Smooth muscle cell (in vitro differentiated cells): Measurements from ENCODE around the gene DRC7. TPM values are rescaled to one million over a fixed set of nuclear protein-coding genes. Genes with fewer than 3 reads are reported as not detected.
"Not testable (repeated sequence)": the region's sequence is repeated elsewhere in the genome, so short reads cannot be mapped to it uniquely, and the experiment has no call there.

Experiments
- DNase-seq: peaks from one replicate; lab custom pipeline; 2025; ENCODE audit not compliant: unreplicated experiment; lab: John Stamatoyannopoulos, UW
- H2AFZ ChIP-seq: fragments of 200-600 bp; sonication (generic); 2 replicates; pipeline ENCODE4 v1.6.0; 2016; ENCODE audit warnings: antibody characterized with exemption, low read depth, mild to moderate bottlenecking
- H3F3A ChIP-seq: fragments of 200-600 bp; sonication (generic); 2 replicates; pipeline ENCODE4 v1.6.0; 2017; ENCODE audit warnings: antibody characterized with exemption, low read depth
- H3K27ac ChIP-seq: fragments of 200-600 bp; sonication (generic); 2 replicates; pipeline ENCODE4 v1.5.1; 2016; ENCODE audit warnings: low read depth, mild to moderate bottlenecking
- H3K27me3 ChIP-seq: fragments of 200-600 bp; sonication (generic); 2 replicates; pipeline ENCODE4 v1.6.1; 2016; ENCODE audit warnings: low read depth, mild to moderate bottlenecking
- H3K36me3 ChIP-seq: fragments of 200-600 bp; sonication (generic); 2 replicates; pipeline ENCODE4 v1.5.1; 2016; ENCODE audit warnings: low read depth
- H3K4me1 ChIP-seq: fragments of 200-600 bp; sonication (generic); 2 replicates; pipeline ENCODE4 v1.5.1; 2016; ENCODE audit warnings: low read depth
- H3K4me2 ChIP-seq: fragments of 200-600 bp; sonication (generic); 2 replicates; pipeline ENCODE4 v1.6.0; 2016; ENCODE audit warnings: mild to moderate bottlenecking
- H3K4me3 ChIP-seq: fragments of 200-600 bp; sonication (generic); 2 replicates; pipeline ENCODE4 v1.5.1; 2016; ENCODE audit warnings: mild to moderate bottlenecking
- H3K79me2 ChIP-seq: fragments of 200-600 bp; sonication (generic); 2 replicates; pipeline ENCODE4 v1.6.0; 2016; ENCODE audit warnings: low read depth, mild to moderate bottlenecking
- H3K9ac ChIP-seq: fragments of 200-600 bp; sonication (generic); 2 replicates; pipeline ENCODE4 v1.6.0; 2016; ENCODE audit warnings: low read depth
- H3K9me3 ChIP-seq: fragments of 200-600 bp; sonication (generic); replicated peaks from 2 replicates; pipeline ENCODE4 v1.5.1; 2016; ENCODE audit warnings: low read depth
- H4K20me1 ChIP-seq: fragments of 200-600 bp; sonication (generic); 2 replicates; pipeline ENCODE4 v1.6.0; 2016; ENCODE audit warnings: low read depth
- WGBS: methylation state at CpG from one replicate; pipeline ENCODE4 v1.1.7; 2016; ENCODE audit warnings: low lambda C conversion rate; 5-methylcytosine and 5-hydroxymethylcytosine counted together
- polyA plus RNA-seq: library from polyadenylated mRNA; unstranded; fragments of >200 nt; fragmentation: Nextera tagmentation; extraction: Ambion mirVana; gene quantifications from 2 replicates; pipeline ENCODE4 v1.2.1, GENCODE V29; 2016
- total RNA-seq: library from RNA; depleted of rRNA; stranded (reverse); fragments of >200 nt; gene quantifications from 2 replicates; pipeline ENCODE4 v1.2.3, GENCODE V29; 2014
- TF ChIP-seq, protein P1 (sequence below): fragments of 200-600 bp; sonication (generic); IDR thresholded peaks from 2 replicates; pipeline ENCODE4 v1.5.1; 2017; ENCODE audit warnings: borderline replicate concordance, mild to moderate bottlenecking, antibody characterized with exemption; ENCODE audit not compliant: insufficient read depth, poor library complexity, severe bottlenecking

DRC7 gene
- total and polyA plus RNA-seq, 2 experiments from 2014 or later: 0.94 TPM; not detected in 1

- Histone ChIP-seq H3K4me2 (no peak overlapping the region), H4K20me1 (no peaks in the 10 kb centered on the region), H3F3A (no peaks in the 10 kb centered on the region), H3K9ac (no peak overlapping the region), H3K4me1 (no peaks in the 10 kb centered on the region), H3K36me3 (no peaks in the 10 kb centered on the region), H2AFZ (no peak overlapping the region), H3K79me2 (no peaks in the 10 kb centered on the region), H3K4me3 (no peak overlapping the region), H3K27me3 (no peaks in the 10 kb centered on the region), H3K9me3 (no peaks in the 10 kb centered on the region), H3K27ac (no peak overlapping the region)
- 96% methylated on average over 12 of the region's 12 CpGs for WGBS
- no peak for DNase-seq
- TF ChIP-seq, protein P1, sequence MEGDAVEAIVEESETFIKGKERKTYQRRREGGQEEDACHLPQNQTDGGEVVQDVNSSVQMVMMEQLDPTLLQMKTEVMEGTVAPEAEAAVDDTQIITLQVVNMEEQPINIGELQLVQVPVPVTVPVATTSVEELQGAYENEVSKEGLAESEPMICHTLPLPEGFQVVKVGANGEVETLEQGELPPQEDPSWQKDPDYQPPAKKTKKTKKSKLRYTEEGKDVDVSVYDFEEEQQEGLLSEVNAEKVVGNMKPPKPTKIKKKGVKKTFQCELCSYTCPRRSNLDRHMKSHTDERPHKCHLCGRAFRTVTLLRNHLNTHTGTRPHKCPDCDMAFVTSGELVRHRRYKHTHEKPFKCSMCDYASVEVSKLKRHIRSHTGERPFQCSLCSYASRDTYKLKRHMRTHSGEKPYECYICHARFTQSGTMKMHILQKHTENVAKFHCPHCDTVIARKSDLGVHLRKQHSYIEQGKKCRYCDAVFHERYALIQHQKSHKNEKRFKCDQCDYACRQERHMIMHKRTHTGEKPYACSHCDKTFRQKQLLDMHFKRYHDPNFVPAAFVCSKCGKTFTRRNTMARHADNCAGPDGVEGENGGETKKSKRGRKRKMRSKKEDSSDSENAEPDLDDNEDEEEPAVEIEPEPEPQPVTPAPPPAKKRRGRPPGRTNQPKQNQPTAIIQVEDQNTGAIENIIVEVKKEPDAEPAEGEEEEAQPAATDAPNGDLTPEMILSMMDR: no peak
Observed at GRCh38 chr16:57669476-57670162, 25.0 kb upstream of the DRC7 start.

- H3K4me3 ChIP-seq: no peak overlapping the region
- no peak overlapping the region for H3K4me2 ChIP-seq
- H3K4me1 ChIP-seq: peaks cover 2% of the 10 kb centered on the region
- H2AFZ ChIP-seq: no peak overlapping the region
- no peak overlapping the region for H3K9ac ChIP-seq
- no peaks in the 10 kb centered on the region for H3K27me3 ChIP-seq
- 91% methylated on average over 4 of the region's 4 CpGs for WGBS
- no peak for DNase-seq
- no peak overlapping the region for H3K27ac ChIP-seq
- TF ChIP-seq, protein P1: no peak
- H4K20me1 ChIP-seq: no peaks in the 10 kb centered on the region
- no peaks in the 10 kb centered on the region for H3K79me2 ChIP-seq
- no peaks in the 10 kb centered on the region for H3F3A ChIP-seq
- H3K9me3 ChIP-seq: no peaks in the 10 kb centered on the region
- no peaks in the 10 kb centered on the region for H3K36me3 ChIP-seq
Observed at GRCh38 chr16:57670196-57670595, 24.4 kb upstream of the DRC7 start.

- H3K27ac ChIP-seq, H3F3A ChIP-seq, H3K4me2 ChIP-seq, H3K79me2 ChIP-seq, H2AFZ ChIP-seq, H3K9me3 ChIP-seq, H3K27me3 ChIP-seq, H4K20me1 ChIP-seq, H3K4me3 ChIP-seq, H3K9ac ChIP-seq, H3K36me3 ChIP-seq, DNase-seq: not testable (repeated sequence)
- WGBS: 45% methylated on average over 7 of the region's 7 CpGs
- H3K4me1 ChIP-seq: peaks cover 12% of the 10 kb centered on the region
Observed at GRCh38 chr16:57671451-57671850, 23.2 kb upstream of the DRC7 start.

DNA sequence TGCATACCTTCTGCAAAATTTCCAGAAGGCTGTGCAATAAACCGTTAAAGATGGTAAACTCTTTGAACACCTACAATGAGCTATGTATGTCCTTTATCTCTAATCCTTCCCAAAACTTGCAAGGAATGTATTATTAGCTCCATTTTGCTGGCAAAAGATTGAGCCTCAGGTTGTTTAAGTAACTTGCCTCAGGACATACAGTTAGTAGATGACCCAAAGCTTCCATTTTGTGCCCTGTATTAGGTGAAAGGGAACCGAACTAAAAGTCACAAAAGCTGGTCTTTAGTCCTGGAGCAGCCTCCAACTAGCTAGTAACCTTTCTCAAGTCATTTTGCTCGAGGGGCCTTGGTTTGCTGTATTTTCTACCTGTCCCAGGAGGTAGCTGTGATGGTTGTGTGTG lies 22.2 kb upstream of the DRC7 start:
- H3K27me3 ChIP-seq: no peaks in the 10 kb centered on the region
- no peak overlapping the region for H3K4me3 ChIP-seq
- H3F3A ChIP-seq: no peaks in the 10 kb centered on the region
- H3K79me2 ChIP-seq: no peaks in the 10 kb centered on the region
- H3K4me2 ChIP-seq: no peak overlapping the region
- H3K27ac ChIP-seq: no peak overlapping the region
- no peaks in the 10 kb centered on the region for H3K9me3 ChIP-seq
- H3K9ac ChIP-seq: no peak overlapping the region
- H3K36me3 ChIP-seq: no peaks in the 10 kb centered on the region
- 86% methylated on average over 3 of the region's 3 CpGs for WGBS
- H3K4me1 ChIP-seq: peaks cover 12% of the 10 kb centered on the region
- TF ChIP-seq, protein P1: no peak
- no peak overlapping the region for H2AFZ ChIP-seq
- DNase-seq: no peak
- H4K20me1 ChIP-seq: no peaks in the 10 kb centered on the region
